HG03558 (cell line): ENCODE results near the gene PRRC2C.
"Not testable (repeated sequence)": the region's sequence is repeated elsewhere in the genome, so short reads cannot be mapped to it uniquely, and the experiment has no call there.

Experiments
- ATAC-seq: cut with Tn5 transposase; IDR thresholded peaks from one replicate; pipeline ENCODE4 v1.9.1; 2021; ENCODE audit warnings: moderate number of reproducible peaks; ENCODE audit not compliant: unreplicated experiment; ENCODE audit errors: extremely low read depth

PRRC2C gene

DNA sequence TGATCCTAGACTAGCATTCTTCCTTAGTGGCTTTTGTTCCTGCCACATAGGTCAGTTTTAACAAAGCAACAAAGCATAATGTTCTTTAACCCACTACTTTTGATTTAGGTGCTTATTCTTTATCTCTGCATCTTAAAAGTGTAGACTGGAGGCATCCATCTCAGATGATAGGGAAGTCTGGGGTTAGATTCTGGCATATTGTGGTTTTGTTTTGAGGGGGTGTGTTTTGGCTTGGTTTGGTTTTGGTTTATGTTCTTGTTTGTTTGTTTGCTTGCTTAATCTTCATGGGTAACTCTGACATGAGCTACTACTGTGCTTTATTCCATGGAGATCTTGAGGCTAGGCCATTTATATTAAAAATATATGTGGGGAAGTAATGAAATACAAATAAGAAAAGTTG, 96.4 kb downstream of the PRRC2C start:
- no peak for ATAC-seq

DNA sequence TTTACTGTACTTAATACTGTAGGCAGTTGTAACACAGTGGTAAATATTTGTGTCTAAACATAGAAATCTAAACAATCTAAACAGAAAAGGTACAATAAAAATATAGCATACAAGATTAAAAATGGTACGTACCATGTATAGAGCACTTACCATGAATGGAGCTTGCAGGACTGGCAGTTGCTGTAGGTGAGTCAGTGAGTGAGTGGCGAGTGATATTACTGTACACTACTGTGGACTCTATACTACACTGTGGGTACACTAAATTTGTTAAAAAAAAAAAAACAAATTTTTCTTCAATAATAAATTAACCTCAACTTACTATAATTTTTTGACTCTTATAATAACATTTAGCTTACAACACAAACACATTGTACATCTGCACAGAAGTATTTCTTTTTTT, 97.3 kb downstream of the PRRC2C start:
- no peak for ATAC-seq

DNA sequence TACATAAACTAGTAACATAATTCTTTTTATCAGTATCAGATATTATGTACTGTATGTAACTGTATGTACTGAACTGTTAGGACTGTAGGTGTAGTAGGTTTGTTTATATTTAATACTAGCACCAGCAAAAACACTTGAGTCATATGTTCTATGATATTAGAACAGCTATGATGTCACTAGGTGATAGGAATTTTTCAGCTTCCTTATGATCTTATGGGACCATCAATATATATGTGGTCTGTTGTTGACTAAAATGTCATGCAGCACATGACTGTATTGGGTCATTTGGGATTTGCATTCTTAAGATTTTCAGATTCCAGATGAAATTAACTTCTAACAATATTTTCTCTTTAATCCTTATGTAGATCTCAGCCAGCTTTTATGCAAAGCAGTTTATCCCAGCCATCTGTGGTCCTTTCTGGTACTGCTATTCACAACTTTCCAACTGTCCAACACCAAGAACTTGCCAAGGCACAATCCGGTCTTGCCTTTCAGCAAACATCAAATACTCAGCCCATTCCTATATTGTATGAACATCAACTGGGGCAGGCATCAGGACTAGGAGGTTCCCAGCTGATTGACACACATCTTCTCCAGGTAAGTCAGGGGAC, 98.4 kb downstream of the PRRC2C start:
- ATAC-seq: no peak

DNA sequence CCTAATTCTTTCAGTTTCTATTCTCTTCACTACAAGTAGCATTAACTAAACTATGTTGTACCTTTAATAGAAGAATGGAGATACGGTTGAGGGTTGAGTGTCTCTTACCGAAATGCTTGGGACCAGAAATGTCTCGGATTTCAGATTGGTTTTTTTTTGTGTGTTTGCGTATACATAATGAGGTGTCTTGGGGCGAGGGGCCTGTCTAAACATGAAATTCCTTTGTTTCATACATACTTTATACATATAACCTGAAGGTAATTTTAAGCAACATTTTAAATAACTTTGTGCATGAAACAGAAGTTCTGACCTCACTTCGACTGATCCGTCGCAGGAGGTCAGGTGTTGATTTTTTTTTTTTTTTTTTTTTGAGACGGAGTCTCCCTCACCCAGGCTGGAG, 100.4 kb downstream of the PRRC2C start:
- ATAC-seq: no peak

DNA sequence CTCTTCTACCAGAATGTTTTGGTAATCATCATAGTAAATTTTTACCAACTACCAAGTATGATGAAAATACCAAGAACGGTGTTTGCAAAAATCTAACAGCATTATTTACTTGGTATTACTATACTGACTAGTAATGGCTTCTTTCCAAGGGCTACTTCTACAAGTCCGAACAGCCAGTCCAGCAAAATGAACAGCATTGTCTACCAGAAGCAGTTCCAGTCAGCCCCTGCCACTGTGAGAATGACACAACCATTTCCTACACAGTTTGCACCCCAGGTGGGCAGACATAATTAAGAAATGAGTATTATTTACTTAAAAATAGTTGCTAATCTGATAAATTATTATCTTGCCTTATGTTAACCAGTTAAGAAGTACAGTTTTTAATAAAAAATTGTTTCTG, 102.9 kb downstream of the PRRC2C start:
- ATAC-seq: no peak

DNA sequence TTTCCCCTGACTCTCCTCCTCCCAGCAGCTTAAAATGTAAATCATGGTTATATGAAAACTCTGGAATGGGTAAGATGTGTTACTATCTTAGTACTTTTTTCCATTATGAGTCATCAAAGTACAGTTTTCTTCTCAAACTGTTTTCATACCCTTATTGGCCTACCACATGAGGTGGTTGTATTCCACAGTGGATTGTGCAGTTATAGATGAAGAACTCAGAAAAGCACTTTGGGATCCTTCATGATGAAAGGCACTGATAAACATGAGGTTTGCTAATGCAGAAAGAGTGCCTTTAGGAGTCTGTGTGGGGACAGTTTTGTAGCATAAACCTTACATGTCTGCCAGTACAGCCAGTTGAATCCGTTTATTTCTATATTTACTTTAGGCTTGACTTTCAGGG, 104.7 kb downstream of the PRRC2C start:
- no peak for ATAC-seq

DNA sequence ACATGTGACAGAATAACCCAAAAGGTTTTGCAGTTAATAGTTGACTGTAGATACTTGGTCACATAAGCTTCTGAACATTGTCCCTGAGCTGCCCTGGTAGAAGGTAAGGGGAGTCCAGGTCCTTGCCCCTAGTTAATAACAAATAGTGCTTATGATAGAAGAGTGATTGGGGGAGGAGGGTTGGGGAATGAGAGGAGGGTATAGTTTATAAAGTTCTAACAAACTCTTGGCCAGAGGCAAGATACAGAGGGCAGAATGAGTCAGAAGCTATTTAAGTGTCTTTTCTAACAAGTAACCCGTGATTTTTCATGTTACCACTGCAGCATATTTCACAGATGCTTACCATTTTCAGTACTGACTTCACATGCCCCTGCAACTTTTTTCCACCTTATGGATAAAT, 110.0 kb downstream of the PRRC2C start:
- no peak for ATAC-seq

DNA sequence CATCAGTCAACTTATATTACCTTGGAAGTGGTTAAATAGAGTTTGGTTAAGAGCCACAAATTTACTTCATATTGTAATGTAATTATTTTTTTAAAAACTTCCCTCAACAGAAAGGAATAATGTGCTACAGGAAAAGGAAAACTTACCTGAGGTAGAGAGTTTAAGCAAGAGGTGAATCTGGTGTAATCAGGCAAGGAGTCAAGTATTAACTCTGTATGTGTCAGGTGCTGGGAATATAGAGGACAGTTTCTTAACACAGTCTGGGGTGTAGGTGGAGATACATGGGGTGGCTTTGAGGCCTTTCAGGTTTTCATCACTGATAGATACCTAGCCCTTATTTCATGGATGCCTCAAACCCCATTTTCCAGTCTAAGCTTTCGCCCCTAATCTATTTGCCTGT, 110.8 kb downstream of the PRRC2C start:
- ATAC-seq: no peak

DNA sequence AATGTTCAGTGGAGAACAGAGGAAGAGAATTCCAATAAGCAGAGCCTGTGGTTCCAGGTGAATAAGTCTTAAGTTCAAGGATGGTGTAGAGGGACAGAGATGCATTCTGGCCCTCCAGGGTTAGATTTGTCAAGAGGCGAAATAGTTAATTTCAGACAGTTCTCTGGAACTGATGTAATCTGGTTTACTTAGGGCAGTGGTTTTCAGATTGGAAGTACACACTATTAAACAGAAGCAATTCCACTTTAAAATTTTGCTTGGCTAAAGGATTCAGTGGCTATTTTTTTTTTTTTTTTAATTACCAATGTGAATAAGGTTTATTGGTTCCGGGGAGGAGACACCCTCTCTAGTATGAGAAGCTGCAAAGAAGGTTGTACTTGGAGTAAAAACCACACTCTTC, 111.4 kb downstream of the PRRC2C start:
- no peak for ATAC-seq

DNA sequence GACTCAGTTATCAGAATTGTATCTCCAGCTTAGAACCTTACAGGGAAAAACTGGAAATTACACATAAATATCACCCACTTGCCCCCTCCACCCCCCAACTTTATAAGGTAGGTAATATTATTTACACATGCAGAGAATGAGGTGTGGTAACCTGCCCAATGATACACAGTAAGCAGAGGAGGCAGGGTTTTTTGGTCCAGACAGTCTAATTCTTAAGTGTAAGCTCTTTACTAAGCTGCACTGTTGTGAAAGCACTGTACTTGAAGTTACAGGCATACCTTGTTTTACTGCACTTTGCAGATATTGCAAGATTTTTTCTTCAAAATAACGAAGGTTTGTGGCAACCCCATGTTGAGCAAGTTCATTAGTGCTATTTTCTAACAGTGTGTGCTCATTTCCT, 111.9 kb downstream of the PRRC2C start:
- no peak for ATAC-seq

DNA sequence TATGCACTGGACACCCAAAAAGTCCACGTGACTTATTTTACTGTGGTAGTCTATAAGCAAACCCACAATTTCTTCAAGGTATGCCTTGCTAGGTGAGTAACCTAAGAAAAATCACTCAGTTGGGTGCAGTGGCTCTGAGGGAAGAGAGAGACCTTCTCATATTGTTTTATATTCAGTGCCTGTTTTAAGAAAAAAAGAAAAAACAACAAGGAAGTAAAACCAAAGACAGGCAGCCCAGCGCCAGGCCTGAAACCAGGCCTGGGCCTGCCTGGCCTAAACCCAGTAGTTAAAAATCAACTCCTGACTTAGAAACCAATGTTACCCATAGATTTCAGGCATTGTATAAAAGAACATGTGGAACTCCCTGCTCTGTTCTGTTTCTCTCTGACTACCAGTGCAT, 115.0 kb downstream of the PRRC2C start:
- not testable (repeated sequence) for ATAC-seq

DNA sequence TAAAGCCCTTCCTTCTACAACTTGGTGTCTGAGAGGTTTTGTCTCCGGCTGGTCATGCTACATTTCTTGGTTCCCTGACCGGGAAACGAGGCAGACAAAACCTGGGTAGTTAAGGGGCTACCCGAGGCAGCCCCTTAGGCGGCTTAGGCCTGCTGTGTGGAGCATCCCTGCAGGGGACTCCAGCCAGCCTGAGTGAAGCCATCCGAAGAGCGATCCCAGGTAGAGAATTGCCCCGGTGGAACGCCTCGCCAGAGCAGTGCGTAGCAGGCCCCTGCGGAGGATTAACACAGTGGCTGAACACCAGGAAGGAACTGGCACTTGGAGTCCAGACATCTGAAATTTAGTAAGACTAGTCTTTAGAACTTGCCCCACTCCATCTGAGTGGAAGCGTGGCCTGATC, 115.5 kb downstream of the PRRC2C start:
- ATAC-seq: no peak

DNA sequence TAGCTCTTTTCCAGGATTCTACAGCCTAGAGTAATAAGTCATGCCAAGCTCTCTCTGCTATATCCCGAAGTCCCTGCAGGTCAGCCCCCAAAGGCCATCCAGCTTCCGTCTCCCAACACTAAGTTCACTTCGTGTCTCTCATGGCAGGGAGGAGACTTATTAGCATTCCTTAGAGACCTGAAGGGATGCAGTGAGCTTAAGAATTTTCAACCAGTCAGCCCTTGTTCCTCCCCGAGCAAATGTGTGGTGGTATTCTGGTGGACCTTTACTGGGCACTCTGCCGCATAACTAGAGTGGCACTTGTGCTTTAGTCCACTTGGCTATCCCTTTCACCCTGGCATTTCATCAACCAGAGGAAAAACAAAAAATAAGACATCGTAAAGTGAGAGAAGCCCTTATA, 117.7 kb downstream of the PRRC2C start:
- ATAC-seq: not testable (repeated sequence)

DNA sequence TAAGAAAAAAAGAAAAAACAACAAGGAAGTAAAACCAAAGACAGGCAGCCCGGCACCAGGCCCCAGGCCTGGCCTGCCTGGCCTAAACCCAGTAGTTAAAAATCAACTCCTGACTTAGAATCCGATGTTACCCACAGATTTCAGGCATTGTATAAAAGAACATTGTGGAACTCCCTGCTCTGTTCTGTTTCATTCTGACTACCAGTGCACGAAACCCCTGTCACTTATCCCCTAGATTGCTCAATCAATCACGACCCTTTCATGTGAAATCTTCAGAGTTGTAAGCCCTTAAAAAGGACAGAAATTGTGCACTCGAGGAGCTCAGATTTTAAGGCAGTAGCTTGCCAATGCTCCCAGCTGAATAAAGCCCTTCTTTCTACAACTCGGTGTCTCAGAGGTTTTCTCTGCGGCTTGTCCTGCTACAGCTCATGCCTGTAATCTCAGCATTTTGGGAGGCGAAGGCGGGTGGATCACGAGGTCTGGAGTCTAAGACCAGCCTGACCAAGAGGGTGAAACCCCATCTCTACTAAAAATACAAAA, 121.1 kb downstream of the PRRC2C start:
- ATAC-seq: peak; percentile 31

DNA sequence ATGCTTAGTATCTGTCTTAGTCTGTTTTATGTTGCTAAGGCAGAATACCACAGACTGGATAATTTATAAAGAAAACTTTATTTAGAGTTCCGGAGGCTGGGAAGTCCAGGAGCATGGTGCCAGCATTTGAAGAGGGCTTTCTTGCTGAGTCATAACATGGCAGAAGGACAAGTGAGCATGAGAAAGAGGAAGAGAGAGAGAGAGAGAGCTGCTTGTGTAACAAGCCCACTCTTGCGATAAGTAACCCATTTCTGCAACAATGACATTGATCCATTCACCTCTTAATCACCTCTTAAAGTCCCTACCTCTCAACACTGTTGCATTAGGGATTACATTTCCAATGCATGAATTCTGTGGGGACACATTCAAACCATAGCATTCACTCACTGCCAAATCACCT, 125.1 kb downstream of the PRRC2C start:
- ATAC-seq: no peak

DNA sequence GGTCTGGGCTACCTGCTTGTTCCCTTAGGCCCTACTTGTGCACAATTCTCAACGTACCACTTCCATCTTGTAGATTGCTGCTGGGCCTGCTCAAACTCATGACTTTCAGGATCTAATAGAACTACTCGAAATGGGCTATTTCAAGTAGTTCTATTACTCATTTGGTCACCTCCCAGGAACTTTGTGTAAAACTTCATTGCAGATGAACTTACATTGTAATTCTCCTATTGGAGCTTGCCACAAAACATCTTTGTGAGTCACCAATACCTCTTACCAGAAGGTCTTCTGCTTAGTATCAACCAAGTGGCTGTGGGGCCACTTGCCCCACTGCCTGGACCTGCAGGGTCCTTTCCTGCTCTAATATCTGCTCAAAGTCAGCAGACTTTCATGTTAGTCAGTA, 126.0 kb downstream of the PRRC2C start:
- no peak for ATAC-seq

DNA sequence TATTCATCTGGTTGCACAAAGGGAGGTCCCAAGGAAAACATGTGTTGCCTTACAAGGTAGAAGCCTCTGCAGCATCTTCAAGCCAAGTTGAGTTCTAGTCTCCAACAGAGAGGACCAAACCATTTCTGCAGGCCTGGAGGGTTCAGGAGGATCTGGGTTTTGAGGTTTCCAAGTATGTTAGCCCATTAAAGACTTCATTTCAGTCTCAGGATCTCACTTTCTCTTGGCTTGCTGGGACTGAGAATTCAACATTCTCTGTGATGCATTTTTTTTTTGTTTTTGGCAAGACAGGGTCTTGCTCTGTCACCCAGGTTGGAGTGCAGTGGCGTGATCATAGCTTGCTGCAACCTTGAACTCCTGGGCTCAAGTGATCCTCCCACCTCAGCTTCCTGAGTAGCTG, 128.0 kb downstream of the PRRC2C start:
- ATAC-seq: no peak

DNA sequence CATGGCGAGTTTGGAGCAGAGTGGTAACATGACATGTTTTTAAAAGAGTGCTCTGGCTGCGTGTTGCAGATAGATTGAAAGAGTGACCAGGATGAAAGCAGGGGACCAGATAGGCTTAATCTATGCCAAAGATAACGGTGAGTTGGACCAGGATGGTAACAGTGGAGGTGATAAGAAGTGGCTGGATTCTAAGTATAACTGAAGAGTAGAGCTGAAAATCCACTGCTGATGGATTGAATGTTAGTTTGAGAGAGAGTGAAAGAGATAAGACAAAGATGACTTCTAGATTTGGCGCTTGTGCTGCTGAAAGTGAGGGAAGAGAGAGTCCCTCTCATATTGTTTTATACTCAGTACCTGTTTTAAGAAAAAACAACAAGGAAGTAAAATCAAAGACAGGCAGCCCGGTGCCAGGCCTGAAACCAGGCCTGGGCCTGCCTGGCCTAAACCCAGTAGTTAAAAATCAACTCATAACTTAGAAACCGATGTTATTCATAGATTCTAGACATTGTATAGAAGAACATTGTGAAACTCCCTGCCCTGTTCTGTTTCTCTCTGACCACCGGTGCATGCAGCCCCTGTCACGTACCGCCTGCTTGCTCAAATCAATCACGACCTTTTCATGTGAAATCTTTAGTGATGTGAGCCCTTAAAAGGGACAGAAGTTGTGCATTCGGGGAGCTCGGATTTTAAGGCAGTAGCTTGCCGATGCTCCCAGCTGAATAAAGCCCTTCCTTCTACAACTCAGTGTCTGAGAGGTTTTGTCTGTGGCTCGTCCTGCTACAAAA, 130.0 kb downstream of the PRRC2C start:
- not testable (repeated sequence) for ATAC-seq

DNA sequence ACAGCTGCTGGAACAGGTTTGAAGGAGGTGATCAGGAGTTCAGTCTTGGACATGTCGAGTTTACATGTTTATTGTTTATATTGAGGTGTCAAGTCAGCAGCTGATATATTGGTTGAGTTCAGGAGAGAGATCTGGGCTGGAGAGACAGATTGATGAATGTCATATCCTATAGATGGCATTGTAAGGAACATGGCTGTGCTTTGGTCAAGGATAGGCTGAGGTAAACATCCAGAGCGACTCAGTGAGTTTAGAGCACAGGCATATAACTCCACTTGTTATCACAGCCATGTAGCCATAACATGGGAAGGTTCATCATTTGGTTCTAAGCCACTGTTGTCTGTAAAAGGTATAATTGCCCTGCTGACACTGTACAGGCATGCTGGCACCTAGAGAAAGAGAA, 131.3 kb downstream of the PRRC2C start:
- no peak for ATAC-seq

DNA sequence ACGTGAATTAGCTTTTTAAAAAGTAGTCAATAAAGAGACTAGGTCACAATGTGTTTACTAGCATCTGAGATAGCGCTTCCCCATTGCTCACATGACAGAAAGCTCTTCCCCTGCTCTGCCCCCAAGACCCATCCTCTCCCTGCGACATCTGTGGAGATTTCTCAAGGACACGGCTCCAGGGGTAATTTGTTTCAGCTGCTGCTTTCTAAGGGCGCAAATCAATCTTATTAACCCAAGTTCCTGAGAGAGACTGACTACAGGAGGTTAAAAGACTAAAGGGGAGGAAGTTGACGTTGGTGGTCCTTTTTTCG, 136.8 kb downstream of the PRRC2C start, which contains the start of gene MYOCOS:
MYOCOS (plus strand) TSS at position 92 of the 311 bp plus-strand sequence. CDS start 1,641 bp downstream, outside the sequence.
- no peak for ATAC-seq

DNA sequence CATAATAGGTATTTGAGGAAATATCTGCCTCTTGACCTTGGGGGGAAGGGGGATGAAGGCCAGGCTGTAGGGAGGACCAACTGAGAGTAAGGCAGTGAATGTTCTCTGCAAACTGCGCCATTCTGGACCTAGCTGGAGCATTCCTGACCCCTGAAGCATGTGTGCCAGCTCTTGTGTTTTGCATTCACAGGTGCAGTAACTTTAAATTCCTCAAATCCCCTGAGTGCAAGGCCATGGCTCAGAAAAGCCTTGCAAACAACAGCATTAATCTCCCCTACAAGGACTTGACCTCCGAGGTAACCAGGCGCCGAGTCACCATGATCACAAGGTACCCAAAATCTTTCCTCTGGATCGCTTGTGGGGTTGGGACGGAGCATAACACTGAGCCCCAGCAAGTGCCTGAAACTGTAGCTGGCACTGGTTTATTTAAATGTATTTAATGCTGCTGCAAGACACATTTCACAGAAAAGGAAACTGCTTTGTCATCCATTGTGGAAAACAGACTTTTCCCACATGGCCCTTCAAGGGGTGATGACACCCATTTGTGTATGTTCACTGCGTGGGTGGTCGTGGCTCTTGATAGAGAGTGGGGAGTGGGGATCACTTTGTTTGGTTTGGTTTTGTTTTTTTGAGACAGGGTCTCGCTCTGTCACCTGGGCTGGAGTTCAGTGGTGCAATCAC, 138.5 kb downstream of the PRRC2C start:
- ATAC-seq: no peak
